Loucy (cell line): ENCODE measurements around the gene POMP.

Source experiments
- H2AFZ ChIP-seq: fragments of 200-600 bp; sonication (generic); 2 replicates; pipeline ENCODE4 v1.6.0; 2016; ENCODE audit warnings: antibody characterized with exemption, mild to moderate bottlenecking, low read length, moderate library complexity
- H3F3A ChIP-seq: fragments of 200-600 bp; 2 replicates; pipeline ENCODE4 v1.6.0; 2016; ENCODE audit warnings: antibody characterized with exemption, low read depth, mild to moderate bottlenecking
- H3K27me3 ChIP-seq: fragments of 200-600 bp; sonication (generic); 2 replicates; pipeline ENCODE4 v1.6.1; 2014; ENCODE audit warnings: low read length, mild to moderate bottlenecking; ENCODE audit not compliant: insufficient read depth, poor library complexity, severe bottlenecking
- H3K36me3 ChIP-seq: fragments of 200-600 bp; sonication (generic); 2 replicates; pipeline ENCODE4 v1.6.1; 2016; ENCODE audit warnings: low read length; ENCODE audit not compliant: insufficient read depth
- H3K4me1 ChIP-seq: fragments of 200-600 bp; sonication (generic); 2 replicates; pipeline ENCODE4 v1.5.1; 2014; ENCODE audit warnings: low read length, mild to moderate bottlenecking; ENCODE audit not compliant: insufficient read depth, poor library complexity, severe bottlenecking
- H3K4me2 ChIP-seq: fragments of 200-600 bp; sonication (generic); 2 replicates; pipeline ENCODE4 v1.6.0; 2014; ENCODE audit warnings: antibody characterized with exemption, low read length, low read depth, mild to moderate bottlenecking; ENCODE audit not compliant: poor library complexity, severe bottlenecking
- H3K4me3 ChIP-seq: fragments of 200-600 bp; sonication (generic); 2 replicates; pipeline ENCODE4 v1.5.1; 2014; ENCODE audit warnings: low read length, mild to moderate bottlenecking, mixed read lengths; ENCODE audit not compliant: poor library complexity, severe bottlenecking
- H3K79me2 ChIP-seq: fragments of 200-600 bp; sonication (generic); 2 replicates; pipeline ENCODE4 v1.6.1; 2014; ENCODE audit warnings: low read length; ENCODE audit not compliant: insufficient read depth
- H3K9ac ChIP-seq: fragments of 200-600 bp; sonication (generic); 2 replicates; pipeline ENCODE4 v1.6.0; 2014; ENCODE audit warnings: mild to moderate bottlenecking, low read depth, low read length, moderate library complexity; ENCODE audit not compliant: poor library complexity, severe bottlenecking
- H3K9me2 ChIP-seq: fragments of 200-600 bp; sonication (generic); replicated peaks from 2 replicates; pipeline ENCODE4 v1.6.1; 2016; ENCODE audit warnings: low read depth, low read length, mixed read lengths
- H3K9me3 ChIP-seq: fragments of 200-600 bp; sonication (generic); 2 replicates; pipeline ENCODE4 v1.6.1; 2014; ENCODE audit warnings: mild to moderate bottlenecking, antibody characterized with exemption, low read length, low read depth; ENCODE audit not compliant: insufficient read depth
- H4K20me1 ChIP-seq: fragments of 200-600 bp; sonication (generic); 2 replicates; pipeline ENCODE4 v1.6.0; 2014; ENCODE audit warnings: antibody characterized with exemption, low read length, mild to moderate bottlenecking; ENCODE audit not compliant: insufficient read depth, poor library complexity, severe bottlenecking
- CTCF ChIP-seq: fragments of 200-600 bp; sonication (generic); conservative IDR thresholded peaks from 2 replicates; pipeline ENCODE4 v1.5.1; 2014; ENCODE audit warnings: mild to moderate bottlenecking, antibody characterized with exemption, low read length
- EZH2phosphoT487 ChIP-seq: fragments of 200-600 bp; IDR thresholded peaks from 2 replicates; pipeline ENCODE4 v1.6.1; 2018; ENCODE audit warnings: antibody characterized with exemption, mild to moderate bottlenecking, moderate library complexity, borderline replicate concordance

POMP gene

GRCh38 chr13:28624707-28625432 is 34.1 kb upstream of the POMP start:
- Histone ChIP-seq H4K20me1 (no peaks in the 10 kb centered on the region), H3K9ac (no peak overlapping the region), H2AFZ (no peak overlapping the region), H3K36me3 (no peaks in the 10 kb centered on the region), H3K79me2 (no peaks in the 10 kb centered on the region), H3K27me3 (no peaks in the 10 kb centered on the region), H3K4me3 (no peak overlapping the region), H3F3A (no peaks in the 10 kb centered on the region), H3K4me1 (peaks cover 28% of the 10 kb centered on the region), H3K4me2 (no peak overlapping the region), H3K9me3 (no peaks in the 10 kb centered on the region), H3K9me2 (no peaks in the 10 kb centered on the region)
- TF ChIP-seq EZH2phosphoT487 (no peak), CTCF (no peak)

GRCh38 chr13:28626266-28626665 is 32.7 kb upstream of the POMP start:
- TF ChIP-seq CTCF (no peak), EZH2phosphoT487 (no peak)
- H3K36me3 ChIP-seq = no peaks in the 10 kb centered on the region
- H2AFZ ChIP-seq = no peak overlapping the region
- H3K4me2 ChIP-seq = no peak overlapping the region
- no peaks in the 10 kb centered on the region for H3K9me2 ChIP-seq
- H4K20me1 ChIP-seq = no peaks in the 10 kb centered on the region
- no peaks in the 10 kb centered on the region for H3K9me3 ChIP-seq
- H3K4me1 ChIP-seq = peaks cover 16% of the 10 kb centered on the region
- no peaks in the 10 kb centered on the region for H3K79me2 ChIP-seq
- no peaks in the 10 kb centered on the region for H3K27me3 ChIP-seq
- H3K9ac ChIP-seq = no peak overlapping the region
- no peaks in the 10 kb centered on the region for H3F3A ChIP-seq
- no peak overlapping the region for H3K4me3 ChIP-seq

GRCh38 chr13:28628241-28628640 is 30.7 kb upstream of the POMP start:
- TF ChIP-seq EZH2phosphoT487 (no peak), CTCF (no peak)

More at GRCh38 chr13:28628241-28628640, 30.7 kb upstream of the POMP start:
- Histone ChIP-seq H3K4me2 (no peak overlapping the region), H3K9ac (no peak overlapping the region), H3K27me3 (no peaks in the 10 kb centered on the region), H3K9me2 (no peaks in the 10 kb centered on the region), H3K79me2 (no peaks in the 10 kb centered on the region), H3K4me3 (no peak overlapping the region), H4K20me1 (no peaks in the 10 kb centered on the region), H2AFZ (no peak overlapping the region), H3F3A (no peaks in the 10 kb centered on the region), H3K4me1 (peaks cover 13% of the 10 kb centered on the region), H3K9me3 (no peaks in the 10 kb centered on the region), H3K36me3 (no peaks in the 10 kb centered on the region)
